Globus pallidus (tissue), 1 donor: Measurements from ENCODE around the gene DNAJC6.

Source experiments
- DNase-seq: peaks from one replicate; pipeline ENCODE4 v3.0.0-alpha.2; 2015; ENCODE audit warnings: low spot score

The DNAJC6 gene

GRCh38 chr1:65292861-65293593 lies 16.3 kb upstream of the DNAJC6 start:
- DNase-seq, result no peak

DNA sequence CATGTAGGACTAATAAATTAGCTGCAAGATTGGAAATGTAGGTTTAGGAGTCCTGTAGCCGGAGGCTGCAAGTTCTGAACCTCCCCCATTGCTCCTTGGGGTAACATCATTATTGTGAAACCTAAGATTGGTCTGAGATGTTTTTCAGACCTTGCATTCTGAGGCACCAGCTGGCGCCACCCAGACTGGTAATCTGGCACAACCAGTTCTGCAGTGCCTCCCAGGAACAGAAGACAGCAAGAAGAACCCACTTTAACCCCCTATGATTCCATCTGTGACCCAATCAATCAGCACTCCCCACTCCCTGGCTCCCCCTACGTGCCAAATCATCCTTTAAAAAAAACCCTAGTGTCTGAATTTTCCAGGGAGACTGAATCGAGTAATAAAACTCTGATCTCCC lies 11.6 kb upstream of the DNAJC6 start:
- no peak for DNase-seq

DNA sequence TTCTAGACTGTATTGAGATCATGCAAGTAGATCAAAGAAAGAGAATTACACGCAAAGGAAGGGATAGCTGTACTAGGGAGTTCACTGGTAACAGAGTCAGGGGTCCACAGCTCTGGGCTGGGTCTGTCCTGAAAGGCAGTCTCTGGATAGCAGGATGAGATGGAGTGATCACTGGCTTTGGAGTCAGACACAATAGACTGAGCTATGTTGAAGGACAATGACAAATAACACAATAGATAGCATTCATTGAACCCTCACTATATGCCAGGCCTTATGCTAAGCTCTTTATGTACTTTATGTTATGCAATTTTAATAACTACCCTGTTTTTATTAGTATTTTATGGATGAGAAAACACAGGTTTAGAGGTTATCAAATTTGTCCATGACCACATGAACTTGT lies 10.0 kb upstream of the DNAJC6 start:
- peak; percentile 81 for DNase-seq

DNA sequence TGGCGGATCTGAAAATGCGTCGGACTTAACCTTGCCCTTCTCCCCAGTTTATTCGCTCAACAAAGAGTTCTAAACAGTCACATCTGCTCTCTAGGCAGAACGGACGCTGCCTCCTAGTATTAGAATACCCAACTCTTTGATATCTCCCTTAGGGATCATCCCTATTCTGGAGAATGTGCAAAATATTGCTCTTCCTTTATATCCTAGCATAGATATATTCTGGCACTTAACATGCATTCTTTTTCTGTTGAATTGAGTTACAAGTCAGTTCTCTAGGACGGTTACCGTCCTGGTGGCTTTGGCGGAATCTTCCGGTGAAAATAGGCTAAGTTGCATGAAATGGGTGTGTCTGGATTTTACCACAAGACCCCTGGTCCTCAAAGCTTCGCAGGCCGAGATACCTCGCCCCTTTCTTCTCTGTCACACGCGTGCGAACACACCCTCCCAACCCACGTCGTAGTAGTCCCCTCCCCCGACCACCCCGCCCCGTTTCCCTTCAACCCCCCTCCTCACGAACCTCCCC lies 501 bp upstream of the DNAJC6 start:
- no peak for DNase-seq

DNA sequence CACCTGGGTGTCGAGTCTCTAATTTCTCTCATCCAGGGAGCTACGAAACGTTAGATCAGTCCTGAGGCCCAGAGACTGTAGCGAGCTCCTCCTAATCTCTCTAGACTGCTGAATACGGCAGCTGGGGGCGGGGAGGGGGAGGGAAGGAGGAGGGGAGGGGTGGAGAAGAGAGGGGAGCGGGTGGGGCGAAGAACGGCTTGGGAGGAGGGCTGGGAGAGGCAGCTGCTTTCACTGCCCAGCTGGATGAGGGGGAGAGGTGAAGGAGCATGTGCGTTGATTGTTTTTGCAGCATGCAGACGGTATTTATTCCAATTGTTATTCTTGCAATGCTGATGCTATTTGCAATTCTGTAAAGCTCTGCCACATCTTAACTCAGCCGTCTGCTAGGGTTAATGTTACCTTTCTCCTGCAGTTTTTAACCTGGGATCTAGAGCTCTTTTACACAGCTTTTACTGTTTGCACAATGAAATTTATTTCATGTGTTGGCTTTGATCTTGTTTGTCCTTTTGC lies 790 bp downstream of the DNAJC6 start:
- peak; percentile 83 for DNase-seq

DNA sequence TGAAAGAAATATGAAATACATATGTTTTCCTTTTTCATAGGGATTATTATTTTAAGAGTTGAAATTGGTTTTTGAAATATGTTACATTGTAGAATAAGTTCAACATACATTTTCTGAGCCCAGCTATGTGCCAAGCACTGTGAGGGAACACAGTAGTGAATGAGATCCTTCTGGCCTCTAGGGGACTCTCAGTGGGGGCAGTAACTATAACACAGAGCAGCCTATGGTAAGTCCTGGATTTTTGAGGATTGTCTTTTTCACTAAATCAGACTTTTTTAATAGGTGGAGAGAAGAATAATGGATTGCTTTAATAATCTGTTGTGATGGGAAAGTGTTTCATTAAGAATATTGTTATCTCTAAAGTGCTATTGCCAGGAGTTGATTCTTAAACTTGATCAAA lies 2.4 kb downstream of the DNAJC6 start:
- no peak for DNase-seq

DNA sequence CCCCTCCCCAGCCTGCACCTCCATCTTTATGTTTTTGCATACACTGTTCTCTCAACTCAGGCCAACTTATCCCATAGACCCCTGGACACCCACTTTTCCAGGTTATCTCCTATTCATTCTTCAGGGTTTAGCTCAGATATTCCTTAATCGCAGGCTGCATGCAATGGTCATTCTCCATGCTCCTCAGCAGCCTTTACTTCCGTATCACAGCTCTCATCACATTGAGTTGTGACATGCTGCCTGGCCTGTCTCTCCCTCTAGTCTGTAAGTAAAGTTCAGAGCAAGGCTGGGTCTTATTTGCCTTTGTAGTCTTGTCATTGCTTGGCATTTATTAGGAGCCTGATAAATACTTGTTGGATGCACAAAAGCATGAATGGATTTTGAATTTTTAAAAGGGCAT lies 6.9 kb downstream of the DNAJC6 start:
- no peak for DNase-seq

- DNase-seq, result no peak
These were observed 8.7 kb downstream of the DNAJC6 start for GRCh38 chr1:65317866-65318653.

- peak; percentile 83 for DNase-seq
These were observed 9.8 kb downstream of the DNAJC6 start for GRCh38 chr1:65319141-65319540.

GRCh38 chr1:65319754-65320153 lies 10.4 kb downstream of the DNAJC6 start:
- DNase-seq, result no peak

DNA sequence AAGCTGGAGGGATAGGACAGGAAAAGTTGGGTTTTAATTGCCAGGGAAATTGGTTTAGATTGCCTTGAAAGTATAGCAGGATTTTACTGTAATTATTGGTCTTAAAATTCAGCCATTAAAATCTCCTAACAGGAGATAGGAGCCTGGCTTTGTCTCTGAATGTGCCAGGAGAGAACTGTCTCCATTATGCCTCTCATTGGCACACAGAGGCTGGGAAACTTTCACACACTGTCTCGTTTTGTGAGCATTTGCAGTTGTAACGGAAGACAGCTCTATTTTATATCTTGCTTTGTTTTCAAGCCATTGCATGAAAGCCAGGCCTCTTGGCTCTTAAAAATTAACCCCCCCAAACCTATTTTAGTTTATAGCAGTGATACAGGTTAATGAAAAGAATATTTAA lies 12.5 kb downstream of the DNAJC6 start:
- DNase-seq, result peak; percentile 88

GRCh38 chr1:65323246-65323645 lies 13.9 kb downstream of the DNAJC6 start:
- DNase-seq, result no peak

DNA sequence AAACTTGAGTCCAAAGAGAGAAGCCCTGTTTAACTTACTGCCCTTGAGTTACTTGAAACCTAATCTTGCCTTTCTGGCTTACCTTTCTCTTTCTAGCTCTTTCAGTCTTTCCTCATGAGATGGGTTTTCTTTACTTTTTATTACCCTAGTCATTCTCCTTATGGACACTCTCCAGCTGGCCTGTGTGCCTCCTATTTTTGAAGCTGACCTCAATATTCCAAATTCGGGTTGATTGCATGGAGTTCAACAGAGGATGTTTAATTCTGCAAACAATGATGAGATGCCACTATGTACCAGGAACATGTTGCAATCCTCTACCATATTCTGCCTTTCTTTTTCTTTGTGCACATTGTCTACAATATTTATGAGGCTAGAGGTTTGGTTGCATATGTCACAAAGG lies 20.7 kb downstream of the DNAJC6 start:
- no peak for DNase-seq

DNA sequence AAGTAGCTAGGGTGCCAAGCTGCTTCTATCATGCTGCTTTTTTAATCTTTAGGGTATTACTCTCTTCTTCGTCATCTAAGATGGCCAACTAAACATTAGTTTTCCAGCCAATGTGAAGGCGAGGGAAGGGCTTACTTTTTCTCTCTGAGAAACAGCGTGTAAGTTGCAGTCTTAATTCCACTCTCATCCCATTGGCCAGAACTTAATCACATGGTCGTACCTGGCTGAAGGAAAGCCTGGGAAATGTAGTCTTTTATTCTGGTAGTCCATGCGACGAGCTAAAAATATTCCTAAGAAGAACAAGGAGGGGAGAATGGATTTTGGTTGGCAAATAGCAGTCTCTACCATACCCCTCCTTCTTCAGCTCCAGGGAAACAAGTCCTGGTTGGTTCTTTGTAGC lies 21.5 kb downstream of the DNAJC6 start:
- DNase-seq, result no peak

- DNase-seq, result peak; percentile 92
These were observed 23.5 kb downstream of the DNAJC6 start for GRCh38 chr1:65332821-65333220.

- no peak for DNase-seq
These were observed 24.7 kb downstream of the DNAJC6 start for GRCh38 chr1:65334081-65334480.

- DNase-seq, result no peak
These were observed 30.6 kb downstream of the DNAJC6 start for GRCh38 chr1:65339866-65340468.

DNA sequence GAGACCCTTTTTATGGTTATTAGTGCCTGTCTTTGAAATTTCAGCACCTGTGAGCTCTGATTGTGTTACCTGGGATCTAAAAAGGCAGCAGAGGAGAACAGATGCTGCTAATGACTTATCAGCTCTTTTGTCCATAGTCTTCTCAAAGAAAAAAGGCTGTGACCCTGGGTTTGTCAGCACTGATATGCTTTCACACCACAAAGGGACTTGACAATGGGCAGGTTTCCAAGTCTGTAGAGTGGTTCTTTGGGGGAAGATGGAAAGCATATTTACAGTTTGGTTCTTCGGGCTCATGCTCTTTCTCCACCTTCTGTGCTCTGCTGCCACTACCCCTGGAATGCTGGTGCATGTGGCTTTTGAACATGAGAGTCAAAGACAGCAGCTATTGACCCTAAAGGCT lies 32.0 kb downstream of the DNAJC6 start:
- DNase-seq, result no peak

GRCh38 chr1:65343286-65343685 lies 33.9 kb downstream of the DNAJC6 start:
- no peak for DNase-seq

DNA sequence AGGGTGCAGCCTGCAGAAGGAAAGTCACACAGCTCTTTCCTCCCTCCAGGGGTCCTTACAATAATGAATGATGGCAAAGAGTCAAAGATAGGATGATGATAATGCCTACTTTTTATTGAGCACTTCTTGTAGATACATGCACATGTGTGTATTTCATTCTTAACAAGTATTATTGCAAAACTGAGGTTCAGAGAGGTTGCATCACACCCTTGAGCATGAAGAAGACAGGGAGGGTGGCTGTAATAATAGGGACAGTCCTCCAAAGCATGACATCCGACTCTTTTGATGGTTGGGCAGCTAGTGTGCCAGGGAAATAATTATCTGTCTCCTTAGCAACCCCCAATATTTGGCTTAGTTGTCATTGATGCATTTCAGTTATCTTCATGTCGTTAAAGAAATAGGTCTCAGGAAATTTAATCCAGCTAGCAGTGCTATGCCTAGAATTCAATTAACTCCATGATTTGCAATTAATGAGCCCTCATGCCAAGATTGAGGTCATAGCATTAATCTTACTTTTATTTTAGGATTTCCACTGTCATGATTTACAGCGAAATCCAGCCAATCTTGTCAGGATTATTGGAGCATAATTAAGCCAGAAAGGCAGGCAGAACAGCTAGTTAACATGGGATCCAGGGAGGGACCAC lies 35.0 kb downstream of the DNAJC6 start:
- no peak for DNase-seq

- DNase-seq, result no peak
These were observed 36.8 kb downstream of the DNAJC6 start for GRCh38 chr1:65346190-65346589.

GRCh38 chr1:65355031-65355712 lies 45.8 kb downstream of the DNAJC6 start:
- DNase-seq, result no peak
